GM21825 (cell line): Measurements from ENCODE around the gene PIGR.

Source experiments
- ATAC-seq: cut with Tn5 transposase; IDR thresholded peaks from one replicate; pipeline ENCODE4 v1.9.1; 2021; ENCODE audit warnings: mild to moderate bottlenecking, moderate library complexity; ENCODE audit not compliant: unreplicated experiment

PIGR gene

DNA sequence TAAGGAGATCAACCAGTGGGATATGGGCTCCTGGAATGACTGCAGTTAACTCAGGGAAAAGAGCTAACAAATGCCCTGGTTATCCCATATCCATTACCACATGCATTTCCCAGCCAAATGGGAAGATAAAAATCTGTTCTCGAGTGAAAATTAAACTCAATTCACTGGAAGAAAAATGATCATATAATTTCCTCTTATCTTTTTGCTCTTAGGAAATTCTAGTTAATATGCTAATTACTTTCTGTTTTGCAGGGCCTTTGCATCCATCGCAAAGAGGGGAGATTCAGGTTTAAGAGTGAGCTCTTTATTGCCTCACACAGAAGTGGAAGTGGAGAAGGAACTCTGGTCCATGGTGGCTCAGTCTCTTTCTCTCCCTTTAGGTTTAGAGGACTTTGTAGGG, 52.9 kb downstream of the PIGR start:
- no peak for ATAC-seq

DNA sequence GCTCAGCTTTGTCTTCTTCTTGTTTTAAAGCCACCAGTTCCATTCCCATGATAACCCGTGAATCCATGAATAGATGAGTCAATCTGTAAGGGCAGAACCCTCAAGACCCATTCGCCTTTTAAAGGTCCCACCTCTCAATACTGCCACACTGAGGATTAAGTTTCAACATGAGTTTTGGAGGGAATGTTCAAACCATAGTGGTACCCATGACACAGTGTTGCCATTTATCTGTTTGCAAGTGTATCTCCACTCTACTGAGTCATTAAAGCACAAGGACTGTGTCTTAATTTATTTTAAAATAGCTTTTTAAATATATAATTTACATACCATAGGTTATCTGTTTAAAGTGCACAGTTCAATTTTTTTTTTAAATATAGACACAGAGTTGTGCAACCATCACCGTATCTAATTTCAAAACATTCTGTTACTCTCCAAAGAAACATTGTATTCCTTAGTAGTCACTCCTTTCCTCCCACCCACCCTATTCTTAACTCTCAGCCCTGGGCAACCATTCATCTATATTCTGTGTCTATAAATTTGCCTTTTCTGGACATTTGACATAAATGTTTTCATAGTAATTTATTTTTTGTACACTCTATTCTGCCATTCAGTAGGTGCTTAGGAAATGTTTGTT, 53.8 kb downstream of the PIGR start:
- no peak for ATAC-seq

DNA sequence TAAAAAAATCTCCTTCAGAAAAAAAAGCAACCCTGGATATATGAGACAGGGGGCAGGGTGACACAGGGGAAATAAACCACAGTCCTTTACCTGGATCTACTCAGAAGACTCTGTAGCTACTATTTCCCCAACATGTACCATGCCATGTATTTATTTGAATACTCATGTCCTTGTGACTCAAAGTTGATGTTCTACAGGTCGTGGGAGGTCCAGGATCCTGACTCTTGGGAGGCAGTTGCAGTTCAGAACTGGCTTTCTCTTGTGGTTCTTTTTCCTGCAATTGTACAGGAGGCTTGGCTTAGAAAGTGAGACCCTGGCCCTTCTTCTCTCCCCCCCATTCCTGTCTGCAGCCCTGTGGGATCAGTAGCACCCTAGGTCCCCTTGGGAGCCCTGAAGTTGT, 54.9 kb downstream of the PIGR start:
- ATAC-seq, result no peak

DNA sequence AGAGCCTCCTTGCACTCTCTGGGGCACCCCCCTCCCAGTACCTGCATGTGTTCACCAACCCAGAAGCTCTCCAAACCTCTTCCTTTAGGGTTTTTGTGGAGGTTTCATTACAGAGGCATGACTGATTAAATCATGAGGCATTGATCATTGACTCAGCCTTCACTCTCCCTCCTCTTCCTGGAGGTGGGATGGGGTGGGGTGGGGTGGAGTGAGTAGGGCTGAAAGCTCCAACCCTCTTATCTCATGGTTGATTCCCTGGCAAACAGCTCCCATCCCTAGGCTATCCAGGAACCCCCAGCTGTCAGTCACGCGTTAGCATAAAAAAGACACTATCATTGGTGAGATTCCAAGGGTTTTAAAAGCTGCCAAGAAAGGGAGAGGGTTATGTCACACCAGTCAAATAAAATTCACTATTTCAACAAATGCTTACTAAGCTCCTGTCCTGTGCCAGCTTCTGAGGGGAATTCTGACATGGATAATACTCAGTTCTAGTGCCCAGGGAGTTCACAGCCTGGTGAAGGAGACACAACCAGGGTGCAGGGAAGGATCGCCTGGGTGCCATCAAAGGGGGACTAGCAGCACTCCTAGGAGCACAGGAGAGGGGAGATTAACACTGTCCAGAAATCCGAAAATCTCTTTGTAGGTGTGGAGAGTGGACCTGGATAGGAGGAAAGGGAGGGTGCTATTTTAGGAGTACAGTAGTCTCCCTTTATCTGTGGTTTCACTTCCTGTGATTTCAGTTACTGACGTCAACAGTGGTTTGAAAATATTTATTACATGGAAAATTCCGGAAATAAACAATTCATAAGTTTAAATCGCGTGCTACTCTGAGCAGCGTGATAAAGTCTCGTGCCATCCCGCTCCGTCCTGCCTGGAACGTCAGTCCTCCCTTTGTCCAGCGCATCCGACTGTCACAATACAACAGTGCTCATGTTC, 55.9 kb downstream of the PIGR start:
- no peak for ATAC-seq

DNA sequence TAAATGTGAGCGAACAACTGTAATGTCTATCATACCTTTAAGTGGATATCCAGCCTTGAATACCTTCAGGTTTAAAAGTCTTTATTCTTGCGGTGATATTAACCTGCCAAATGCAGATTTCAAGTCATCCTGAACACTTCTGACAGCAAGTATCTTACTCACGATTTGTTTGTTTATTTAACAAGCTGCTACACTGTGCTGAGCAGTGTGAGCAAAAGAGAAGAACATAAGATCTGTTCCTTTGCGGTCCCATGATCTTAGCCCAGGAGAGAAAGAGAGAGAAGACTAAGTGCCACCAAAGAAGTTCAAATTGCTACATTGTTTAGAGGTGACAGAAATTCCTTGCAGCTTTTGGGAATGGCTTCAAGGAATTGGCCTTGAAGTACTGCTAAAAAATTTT, 58.6 kb downstream of the PIGR start:
- no peak for ATAC-seq

DNA sequence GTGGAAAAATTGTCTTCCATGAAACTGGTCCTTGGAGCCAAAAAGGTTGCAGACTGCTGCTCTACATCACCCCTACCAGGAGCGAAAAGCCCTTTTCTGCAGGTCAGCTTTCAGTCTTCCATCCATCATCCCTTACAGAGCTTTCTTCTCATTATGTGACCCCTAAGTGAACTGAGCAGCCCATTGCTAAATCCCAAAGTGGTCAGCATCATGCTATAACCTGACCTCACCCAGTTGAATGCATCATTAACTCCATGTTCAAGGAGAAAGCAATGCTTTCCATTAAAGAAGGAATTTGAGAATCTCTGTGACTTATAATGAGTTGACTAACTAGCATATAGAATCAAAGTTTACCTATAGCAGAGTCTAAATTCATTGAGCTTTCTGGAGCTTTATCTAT, 59.4 kb downstream of the PIGR start:
- ATAC-seq, result no peak

DNA sequence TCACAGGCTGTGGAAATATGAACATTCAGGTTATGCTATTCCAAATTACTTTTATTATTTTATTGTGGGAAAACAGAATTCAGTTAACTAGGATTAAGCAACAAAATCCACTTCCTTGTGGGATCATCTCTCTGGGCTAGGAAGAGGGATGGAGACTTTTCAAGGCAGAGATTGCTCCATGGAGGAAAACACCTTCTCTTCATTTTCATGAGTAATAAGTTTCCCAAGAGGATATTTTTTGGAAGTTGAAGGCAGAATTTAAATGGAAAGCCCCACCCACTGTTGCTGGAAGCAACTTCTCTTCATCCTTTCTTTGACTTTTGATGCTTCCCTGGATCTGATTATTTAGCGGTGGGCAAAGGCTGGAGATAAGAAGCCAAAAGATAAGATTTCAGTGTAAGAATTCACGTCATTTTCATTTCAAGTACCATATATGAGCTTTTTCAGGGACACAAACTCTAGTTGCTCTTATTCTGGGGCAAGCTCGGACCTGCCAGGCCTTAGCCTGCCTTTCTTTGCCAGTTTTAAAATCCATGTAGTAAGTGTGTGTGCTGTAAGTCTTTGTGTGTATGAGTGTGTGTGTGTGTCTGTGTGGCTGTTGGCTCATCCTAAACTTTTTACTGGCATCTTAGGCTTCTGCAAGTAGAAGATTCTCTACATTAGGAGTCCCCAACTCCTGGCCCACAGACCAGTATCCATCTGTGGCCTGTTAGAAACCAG, 60.8 kb downstream of the PIGR start:
- ATAC-seq, result no peak

DNA sequence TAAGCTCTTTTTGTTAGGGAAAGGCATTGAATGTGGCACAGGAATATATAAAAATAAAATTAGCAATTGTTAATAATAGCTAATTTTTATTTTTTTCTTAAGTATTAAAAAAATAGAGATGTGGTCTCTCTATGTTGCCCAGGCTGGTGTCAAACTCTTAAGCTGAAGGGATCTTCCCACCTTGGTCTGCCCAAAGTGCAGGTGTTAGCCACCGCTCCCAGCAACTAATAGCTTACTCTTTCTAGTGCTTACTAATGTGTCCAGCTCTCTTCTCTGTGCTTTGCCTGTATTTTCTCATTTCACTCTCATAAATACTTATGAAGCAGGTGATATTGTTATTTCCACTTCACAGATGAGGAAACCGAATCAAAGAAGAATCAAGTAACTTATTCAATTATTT, 62.4 kb downstream of the PIGR start:
- no peak for ATAC-seq

DNA sequence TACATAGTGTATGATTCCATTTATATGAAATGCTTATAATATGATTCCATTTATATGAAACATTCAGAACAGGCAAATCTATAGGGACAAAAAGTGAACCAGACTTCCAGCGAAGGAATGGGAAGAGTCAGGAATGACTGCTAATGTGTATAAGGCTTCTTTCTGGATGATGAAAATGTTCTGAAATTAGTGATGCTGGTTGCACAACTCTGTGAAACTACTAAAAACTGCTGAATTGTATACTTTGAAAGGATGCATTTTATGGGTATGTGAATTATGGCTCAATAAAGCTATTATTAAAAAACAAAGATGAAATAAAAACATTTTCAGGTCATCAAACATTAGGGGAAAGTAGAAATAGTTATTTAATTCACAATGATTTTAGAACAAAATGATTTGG, 63.1 kb downstream of the PIGR start:
- ATAC-seq, result no peak

DNA sequence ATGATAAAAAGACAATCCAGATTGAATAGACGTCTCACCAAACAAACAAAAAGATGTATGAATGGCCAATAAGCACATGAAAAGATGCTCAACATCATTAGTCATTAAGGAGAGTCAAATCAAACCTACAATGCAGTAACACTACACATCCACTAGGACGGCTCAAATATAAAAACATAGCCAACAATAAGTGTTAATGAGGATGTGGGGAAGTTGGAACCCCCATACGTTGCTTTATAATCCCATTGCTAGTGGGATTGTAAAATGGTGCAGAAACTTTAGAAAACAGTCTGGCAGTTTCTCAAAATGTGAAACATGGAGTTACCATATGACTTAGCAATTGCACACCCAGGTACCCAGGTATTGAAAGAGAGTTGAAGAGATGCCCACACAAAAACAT, 63.7 kb downstream of the PIGR start:
- ATAC-seq, result no peak

DNA sequence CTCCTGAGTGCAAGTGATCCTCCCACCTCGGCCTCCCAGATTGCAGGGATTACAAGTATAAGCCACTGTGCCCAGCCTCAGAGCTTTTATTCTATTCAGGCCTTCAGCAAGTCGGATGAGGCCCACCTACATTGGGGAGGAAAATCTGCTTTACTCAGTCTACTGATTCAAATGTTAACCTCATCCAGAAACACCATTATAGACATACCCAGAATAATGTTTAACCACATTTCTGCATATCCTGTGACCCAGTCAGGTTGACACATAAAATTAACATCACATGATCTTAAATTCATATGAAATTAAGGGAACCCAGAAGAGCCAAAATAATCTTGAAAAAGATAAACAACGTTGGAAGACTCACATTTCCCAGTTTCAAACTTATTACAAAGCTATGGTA, 66.0 kb downstream of the PIGR start:
- no peak for ATAC-seq
